Activated naive CD8-positive, alpha-beta T cell treated with anti-CD3 and anti-CD28 coated beads for 36 hours (primary cell): ENCODE results near the gene SERAC1. TPM values are rescaled to one million over a fixed set of nuclear protein-coding genes. Genes with fewer than 3 reads are reported as not detected.
"Not testable (repeated sequence)": the region's sequence is repeated elsewhere in the genome, so short reads cannot be mapped to it uniquely, and the experiment has no call there.

ENCODE experiments used
- DNase-seq: peaks from one replicate; pipeline ENCODE4 v3.0.0; 2021
- H3K27ac Mint-ChIP-seq: one replicate; pipeline ENCODE4 v1.8.0; 2022; ENCODE audit warnings: mild to moderate bottlenecking, moderate library complexity, mixed read lengths
- H3K27me3 Mint-ChIP-seq: one replicate; pipeline ENCODE4 v1.8.0; 2022; ENCODE audit warnings: mild to moderate bottlenecking, mixed read lengths
- H3K36me3 Mint-ChIP-seq: one replicate; pipeline ENCODE4 v1.8.0; 2021; ENCODE audit warnings: mild to moderate bottlenecking, mixed read lengths
- H3K4me1 Mint-ChIP-seq: one replicate; pipeline ENCODE4 v1.8.0; 2021; ENCODE audit warnings: mixed read lengths
- H3K4me3 Mint-ChIP-seq: one replicate; pipeline ENCODE4 v1.8.0; 2022; ENCODE audit warnings: mild to moderate bottlenecking, moderate library complexity, mixed read lengths
- H3K9me3 Mint-ChIP-seq: one replicate; pipeline ENCODE4 v1.8.0; 2022; ENCODE audit warnings: mixed read lengths
- total RNA-seq, 2 experiments: library from RNA; stranded (reverse); gene quantifications; one replicate each; pipeline ENCODE4 v1.2.3, GENCODE V29; 2021

The SERAC1 gene
- total RNA-seq, 2 experiments from 2014 or later, result 2.8 to 4.1 TPM

DNA sequence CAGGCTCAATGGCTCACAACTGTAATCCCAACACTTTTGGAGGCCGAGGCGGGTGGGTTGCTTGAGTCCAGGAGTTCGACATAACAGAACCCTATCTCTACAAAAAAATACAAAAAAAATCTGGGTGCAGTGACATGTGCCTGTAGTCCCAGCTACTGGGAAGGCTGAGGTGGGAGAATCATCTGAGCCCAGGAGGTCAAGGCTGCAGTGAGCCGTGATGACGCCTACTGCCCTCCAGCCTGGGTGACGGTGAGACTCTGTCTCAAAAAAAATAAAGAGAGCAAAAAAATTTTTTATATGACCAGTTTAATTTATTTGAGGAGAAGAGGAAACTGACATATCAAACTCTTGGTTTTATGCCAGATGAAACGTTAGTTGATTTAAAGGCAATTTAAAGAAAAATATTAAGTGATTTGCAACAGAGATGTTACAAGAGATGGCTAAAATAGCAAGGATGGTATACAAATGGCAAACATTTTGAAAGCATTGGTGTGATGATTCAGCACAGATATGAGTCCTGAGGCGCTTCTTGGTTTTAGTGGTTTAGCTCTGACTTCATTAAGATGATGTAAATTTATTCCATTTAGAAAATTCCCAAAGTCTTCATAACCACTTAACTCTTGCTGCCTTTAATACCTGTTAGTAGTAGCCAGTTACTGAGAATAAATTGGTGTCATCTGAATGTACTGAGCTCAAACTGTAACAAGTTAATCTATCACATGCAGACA, 17.8 kb upstream of the SERAC1 start:
- Mint-ChIP-seq H3K36me3 (peaks cover 60% of the 10 kb centered on the region), H3K4me3 (no peak overlapping the region), H3K27ac (peak overlapping the region; percentile 11), H3K4me1 (peaks cover 21% of the 10 kb centered on the region), H3K9me3 (peaks cover 9% of the 10 kb centered on the region), H3K27me3 (no peaks in the 10 kb centered on the region)
- no peak for DNase-seq

DNA sequence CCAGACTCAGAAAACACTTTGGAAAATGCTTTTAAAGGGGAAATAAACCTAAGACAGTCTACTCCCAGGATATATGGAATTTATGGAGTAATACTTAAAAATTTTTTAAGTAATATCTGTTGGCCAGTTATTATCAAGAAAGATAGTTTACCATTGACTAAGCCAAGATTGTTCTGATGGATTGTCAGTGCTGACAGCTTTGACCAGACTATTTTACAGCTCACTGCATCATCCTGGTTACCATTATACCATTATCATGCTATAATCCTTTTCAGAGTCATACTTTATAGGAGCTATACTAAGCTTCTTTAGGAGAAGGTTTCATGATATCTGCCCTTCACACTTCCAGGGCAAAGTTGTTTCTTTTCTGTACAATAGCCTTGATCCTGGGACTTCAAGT, 16.5 kb upstream of the SERAC1 start:
- H3K27me3 Mint-ChIP-seq, result no peaks in the 10 kb centered on the region
- peaks cover 23% of the 10 kb centered on the region for H3K4me1 Mint-ChIP-seq
- no peak overlapping the region for H3K27ac Mint-ChIP-seq
- H3K9me3 Mint-ChIP-seq, result peaks cover 13% of the 10 kb centered on the region
- no peak overlapping the region for H3K4me3 Mint-ChIP-seq
- H3K36me3 Mint-ChIP-seq, result peaks cover 73% of the 10 kb centered on the region
- DNase-seq, result no peak

DNA sequence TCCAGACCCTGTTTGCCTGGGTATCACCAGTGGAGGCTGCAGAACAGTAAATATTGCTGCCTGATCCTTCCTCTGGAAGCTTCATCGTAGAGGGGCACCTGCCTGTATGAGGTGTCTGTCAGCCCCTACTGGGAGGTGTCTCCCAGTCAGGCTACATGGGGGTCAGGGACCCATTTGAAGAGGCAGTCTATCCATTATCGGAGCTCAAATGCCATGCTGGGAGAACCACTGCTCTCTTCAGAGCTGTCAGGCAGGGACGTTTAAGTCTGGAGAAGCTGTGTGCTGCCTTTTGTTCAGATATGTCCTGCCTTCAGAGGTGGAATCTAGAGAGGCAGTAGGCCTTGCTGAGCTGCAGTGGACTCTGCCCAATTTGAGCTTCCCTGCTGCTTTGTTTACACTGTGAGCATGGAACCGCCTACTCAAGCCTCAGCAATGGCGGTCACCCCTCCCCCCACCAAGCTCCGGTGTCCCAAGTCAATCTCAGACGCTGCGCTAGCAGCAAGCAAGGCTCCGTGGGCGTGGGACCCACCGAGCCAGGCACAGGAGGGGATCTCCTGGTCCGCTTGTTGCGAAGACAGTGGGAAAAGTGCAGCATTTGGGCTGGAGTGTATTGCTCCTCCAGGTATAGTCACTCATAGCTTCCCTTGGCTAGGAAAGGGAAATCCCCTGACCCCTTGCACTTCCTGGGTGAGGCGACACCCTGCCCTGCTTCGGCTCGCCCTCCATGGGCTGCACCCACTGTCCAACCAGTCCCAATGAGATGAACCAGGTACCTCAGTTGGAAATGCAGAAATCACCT, 15.3 kb upstream of the SERAC1 start:
- H3K4me3 Mint-ChIP-seq, H3K27ac Mint-ChIP-seq, DNase-seq, H3K27me3 Mint-ChIP-seq: not testable (repeated sequence)
- Mint-ChIP-seq H3K4me1 (peaks cover 29% of the 10 kb centered on the region), H3K9me3 (peaks cover 13% of the 10 kb centered on the region), H3K36me3 (peaks cover 85% of the 10 kb centered on the region)

DNA sequence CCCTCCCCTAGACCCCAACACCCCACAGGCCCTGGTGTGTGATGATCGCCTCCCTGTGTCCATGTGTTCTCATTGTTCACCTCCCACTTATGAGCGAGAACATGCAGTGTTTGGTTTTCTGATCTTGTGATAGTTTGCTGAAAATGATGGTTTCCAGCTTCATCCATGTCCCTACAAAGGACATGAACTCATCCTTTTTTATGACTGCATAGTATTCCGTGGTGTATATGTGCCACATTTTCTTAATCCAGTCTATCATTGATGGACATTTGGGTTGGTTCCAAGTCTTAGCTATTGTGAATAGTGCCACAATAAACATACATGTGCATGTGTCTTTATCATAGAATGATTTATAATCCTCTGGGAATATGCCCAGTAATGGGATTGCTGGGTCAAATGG, 9.7 kb upstream of the SERAC1 start:
- not testable (repeated sequence) for H3K9me3 Mint-ChIP-seq, H3K27me3 Mint-ChIP-seq, DNase-seq, H3K27ac Mint-ChIP-seq, H3K4me3 Mint-ChIP-seq
- H3K4me1 Mint-ChIP-seq, result peaks cover 12% of the 10 kb centered on the region
- H3K36me3 Mint-ChIP-seq, result peaks cover 62% of the 10 kb centered on the region

- Mint-ChIP-seq H3K36me3 (peaks cover 43% of the 10 kb centered on the region), H3K27me3 (no peaks in the 10 kb centered on the region), H3K4me1 (peaks cover 13% of the 10 kb centered on the region), H3K9me3 (no peaks in the 10 kb centered on the region), H3K27ac (no peak overlapping the region), H3K4me3 (no peak overlapping the region)
- DNase-seq, result no peak
Observed at GRCh38 chr6:158175111-158175510, 7.0 kb upstream of the SERAC1 start.

GRCh38 chr6:158174514-158174913, 6.5 kb upstream of the SERAC1 start:
- Mint-ChIP-seq H3K4me1 (peaks cover 13% of the 10 kb centered on the region), H3K27ac (no peak overlapping the region), H3K9me3 (no peaks in the 10 kb centered on the region), H3K36me3 (peaks cover 39% of the 10 kb centered on the region), H3K27me3 (no peaks in the 10 kb centered on the region), H3K4me3 (no peak overlapping the region)
- no peak for DNase-seq

- Mint-ChIP-seq H3K4me3 (no peak overlapping the region), H3K27ac (no peak overlapping the region)
Observed at GRCh38 chr6:158174024-158174423, 6.0 kb upstream of the SERAC1 start.

GRCh38 chr6:158172001-158172400, 3.9 kb upstream of the SERAC1 start:
- Mint-ChIP-seq H3K27ac (no peak overlapping the region), H3K27me3 (no peaks in the 10 kb centered on the region)
- no peak for DNase-seq

More at GRCh38 chr6:158174024-158174423, 6.0 kb upstream of the SERAC1 start:
- DNase-seq, result no peak
- Mint-ChIP-seq H3K27me3 (no peaks in the 10 kb centered on the region), H3K36me3 (peaks cover 34% of the 10 kb centered on the region), H3K4me1 (peaks cover 13% of the 10 kb centered on the region), H3K9me3 (no peaks in the 10 kb centered on the region)

GRCh38 chr6:158170656-158171081, 2.6 kb upstream of the SERAC1 start:
- DNase-seq, result no peak
- H3K27ac Mint-ChIP-seq, result no peak overlapping the region
- H3K27me3 Mint-ChIP-seq, result no peaks in the 10 kb centered on the region
- peaks cover 10% of the 10 kb centered on the region for H3K4me1 Mint-ChIP-seq
- no peaks in the 10 kb centered on the region for H3K9me3 Mint-ChIP-seq
- H3K36me3 Mint-ChIP-seq, result peaks cover 18% of the 10 kb centered on the region
- no peak overlapping the region for H3K4me3 Mint-ChIP-seq

More at GRCh38 chr6:158172001-158172400, 3.9 kb upstream of the SERAC1 start:
- Mint-ChIP-seq H3K4me3 (no peak overlapping the region), H3K4me1 (peaks cover 6% of the 10 kb centered on the region), H3K36me3 (peaks cover 17% of the 10 kb centered on the region), H3K9me3 (no peaks in the 10 kb centered on the region)

DNA sequence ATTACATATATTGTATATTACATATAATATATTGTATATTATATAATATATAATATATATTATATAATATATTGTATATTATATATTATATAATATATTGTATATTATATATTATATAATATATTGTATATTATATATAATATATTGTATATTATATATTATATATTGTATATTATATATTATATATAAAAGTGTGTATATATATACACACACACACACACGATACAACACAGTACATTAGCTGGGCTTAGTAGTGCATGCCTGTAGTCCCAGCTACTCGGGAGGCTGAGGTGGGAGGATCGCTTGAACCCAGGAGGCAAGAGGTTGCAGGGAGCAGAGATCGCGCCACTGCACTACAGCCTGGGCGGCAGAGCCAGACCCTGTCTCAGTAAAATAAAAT, 1.6 kb upstream of the SERAC1 start:
- Mint-ChIP-seq H3K4me1 (peaks cover 14% of the 10 kb centered on the region), H3K36me3 (peaks cover 18% of the 10 kb centered on the region)
- not testable (repeated sequence) for H3K27me3 Mint-ChIP-seq, H3K27ac Mint-ChIP-seq, DNase-seq, H3K9me3 Mint-ChIP-seq, H3K4me3 Mint-ChIP-seq

DNA sequence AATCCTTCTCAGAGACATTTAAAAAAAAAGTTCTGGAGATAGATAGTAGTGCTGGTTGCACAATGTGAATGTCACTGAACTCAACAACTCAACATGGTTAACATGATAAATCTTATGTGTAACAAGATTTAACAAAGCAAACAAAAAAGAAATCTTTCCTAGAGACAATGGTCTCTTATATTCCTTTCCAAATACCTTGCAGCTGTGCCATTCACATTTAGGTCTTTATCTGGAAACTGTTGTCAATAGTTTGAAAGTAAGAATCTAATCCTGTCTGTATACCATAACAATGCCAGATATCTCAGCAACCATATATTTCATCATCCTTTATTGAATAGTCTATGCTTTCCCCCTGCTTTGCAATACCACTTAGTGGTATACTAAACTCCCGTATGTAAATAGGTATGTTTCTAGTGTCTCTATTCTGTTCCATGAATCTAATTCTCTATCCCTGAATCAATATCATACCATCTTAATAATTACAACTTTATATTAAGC, 2.1 kb downstream of the SERAC1 start:
- H3K36me3 Mint-ChIP-seq, result peaks cover 5% of the 10 kb centered on the region
- no peaks in the 10 kb centered on the region for H3K27me3 Mint-ChIP-seq
- H3K9me3 Mint-ChIP-seq, result no peaks in the 10 kb centered on the region
- no peak overlapping the region for H3K27ac Mint-ChIP-seq
- DNase-seq, result no peak
- H3K4me1 Mint-ChIP-seq, result peaks cover 17% of the 10 kb centered on the region
- no peak overlapping the region for H3K4me3 Mint-ChIP-seq

- no peak overlapping the region for H3K27ac Mint-ChIP-seq
- peaks cover 17% of the 10 kb centered on the region for H3K4me1 Mint-ChIP-seq
- H3K9me3 Mint-ChIP-seq, result no peaks in the 10 kb centered on the region
- peaks cover 2% of the 10 kb centered on the region for H3K36me3 Mint-ChIP-seq
- no peak overlapping the region for H3K4me3 Mint-ChIP-seq
- no peak for DNase-seq
- H3K27me3 Mint-ChIP-seq, result no peaks in the 10 kb centered on the region
Observed at GRCh38 chr6:158164579-158165170, 3.4 kb downstream of the SERAC1 start.

GRCh38 chr6:158161566-158162254, 6.4 kb downstream of the SERAC1 start:
- peaks cover 14% of the 10 kb centered on the region for H3K4me1 Mint-ChIP-seq
- DNase-seq, result no peak
- no peak overlapping the region for H3K4me3 Mint-ChIP-seq
- H3K36me3 Mint-ChIP-seq, result no peaks in the 10 kb centered on the region
- H3K9me3 Mint-ChIP-seq, result no peaks in the 10 kb centered on the region
- no peaks in the 10 kb centered on the region for H3K27me3 Mint-ChIP-seq
- no peak overlapping the region for H3K27ac Mint-ChIP-seq

GRCh38 chr6:158160932-158161539, 7.0 kb downstream of the SERAC1 start:
- Mint-ChIP-seq H3K4me3 (no peak overlapping the region), H3K4me1 (peaks cover 14% of the 10 kb centered on the region), H3K36me3 (no peaks in the 10 kb centered on the region), H3K27ac (no peak overlapping the region), H3K27me3 (no peaks in the 10 kb centered on the region), H3K9me3 (no peaks in the 10 kb centered on the region)
- no peak for DNase-seq
